OCI-LY3 (cell line): ENCODE measurements around the gene SPDEF.

Experiments
- H2AFZ ChIP-seq: fragments of 200-600, 300-600 bp; shearing (Covaris generic); 2 replicates; pipeline ENCODE4 v1.6.0; 2014; ENCODE audit warnings: antibody characterized with exemption, low read depth, low read length
- H3K27ac ChIP-seq: fragments of 200-600, 300-600 bp; sonication (generic); 2 replicates; pipeline ENCODE4 v1.5.1; 2014; ENCODE audit warnings: mild to moderate bottlenecking, low read length, moderate library complexity, mixed read lengths
- H3K27me3 ChIP-seq: fragments of 200-600, 300-600 bp; sonication (generic); 2 replicates; pipeline ENCODE4 v1.6.1; 2014; ENCODE audit warnings: low read depth, low read length, mixed read lengths
- H3K36me3 ChIP-seq: fragments of 200-600, 300-600 bp; sonication (generic); replicated peaks from 2 replicates; pipeline ENCODE3; 2014; ENCODE audit warnings: low read depth, low read length, mixed read lengths
- H3K4me1 ChIP-seq: fragments of 300-600, 200-600 bp; sonication (generic); 2 replicates; pipeline ENCODE4 v1.6.1; 2014; ENCODE audit warnings: low read length, mixed read lengths
- H3K4me2 ChIP-seq: fragments of 200-600, 300-600 bp; sonication (generic); 2 replicates; pipeline ENCODE4 v1.6.1; 2014; ENCODE audit warnings: low read length, mixed read lengths
- H3K4me3 ChIP-seq: fragments of 300-600, 200-600 bp; sonication (generic); 2 replicates; pipeline ENCODE4 v1.5.1; 2014; ENCODE audit warnings: antibody characterized with exemption, mild to moderate bottlenecking, low read length, moderate library complexity
- H3K79me2 ChIP-seq: fragments of 300-600, 200-600 bp; shearing (Covaris generic); 2 replicates; pipeline ENCODE4 v1.6.1; 2014; ENCODE audit warnings: mild to moderate bottlenecking, low read length, mixed read lengths
- H3K9ac ChIP-seq: fragments of 300-600, 200-600 bp; shearing (Covaris generic); 2 replicates; pipeline ENCODE4 v1.6.0; 2014; ENCODE audit warnings: mild to moderate bottlenecking, low read length, moderate library complexity
- H3K9me3 ChIP-seq: fragments of 200-600, 300-600 bp; shearing (Covaris generic); 2 replicates; pipeline ENCODE4 v1.6.1; 2014; ENCODE audit warnings: low read length, mixed read lengths; ENCODE audit not compliant: insufficient read depth
- H4K20me1 ChIP-seq: fragments of 200-600, 300-600 bp; sonication (generic); 2 replicates; pipeline ENCODE4 v1.6.1; 2016; ENCODE audit warnings: low read length, mixed read lengths; ENCODE audit not compliant: insufficient read depth
- CTCF ChIP-seq: fragments of 200-600, 300-600 bp; sonication (generic); IDR thresholded peaks from 2 replicates; pipeline ENCODE4 v1.5.1; 2014; ENCODE audit warnings: antibody characterized with exemption, low read length, low read depth
- EZH2phosphoT487 ChIP-seq: fragments of 200-600 bp; shearing (Covaris generic); IDR thresholded peaks from 2 replicates; pipeline ENCODE4 v1.6.1; 2018; ENCODE audit warnings: antibody characterized with exemption, mixed run types, low read depth

SPDEF gene

DNA sequence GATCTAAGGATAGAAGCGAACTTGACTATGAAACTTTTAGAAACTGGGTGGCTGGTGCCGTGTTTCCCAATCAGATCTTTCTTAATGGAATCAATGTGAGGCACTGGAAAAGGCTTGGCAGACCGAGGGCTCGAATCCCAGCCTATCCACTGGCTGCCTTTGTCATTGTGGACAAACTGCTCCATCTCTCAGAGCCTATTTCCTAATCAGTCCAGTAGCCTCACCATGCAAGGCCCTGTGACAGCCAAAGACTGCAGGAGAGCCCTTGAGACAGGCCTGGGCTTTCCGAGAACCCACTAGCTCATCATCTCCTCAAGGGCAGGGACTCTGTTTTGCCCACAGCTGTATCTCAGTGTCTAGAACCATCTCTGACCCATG, 43.4 kb downstream of the SPDEF start:
- Histone ChIP-seq H3K4me1 (no peaks in the 10 kb centered on the region), H3K4me2 (no peak overlapping the region), H3K27me3 (no peaks in the 10 kb centered on the region), H3K4me3 (no peak overlapping the region), H3K79me2 (no peaks in the 10 kb centered on the region), H4K20me1 (no peaks in the 10 kb centered on the region), H3K27ac (no peak overlapping the region), H2AFZ (no peak overlapping the region), H3K9me3 (no peaks in the 10 kb centered on the region), H3K36me3 (no peaks in the 10 kb centered on the region), H3K9ac (no peak overlapping the region)
- no peak for TF ChIP-seq EZH2phosphoT487
- no peak for TF ChIP-seq CTCF

DNA sequence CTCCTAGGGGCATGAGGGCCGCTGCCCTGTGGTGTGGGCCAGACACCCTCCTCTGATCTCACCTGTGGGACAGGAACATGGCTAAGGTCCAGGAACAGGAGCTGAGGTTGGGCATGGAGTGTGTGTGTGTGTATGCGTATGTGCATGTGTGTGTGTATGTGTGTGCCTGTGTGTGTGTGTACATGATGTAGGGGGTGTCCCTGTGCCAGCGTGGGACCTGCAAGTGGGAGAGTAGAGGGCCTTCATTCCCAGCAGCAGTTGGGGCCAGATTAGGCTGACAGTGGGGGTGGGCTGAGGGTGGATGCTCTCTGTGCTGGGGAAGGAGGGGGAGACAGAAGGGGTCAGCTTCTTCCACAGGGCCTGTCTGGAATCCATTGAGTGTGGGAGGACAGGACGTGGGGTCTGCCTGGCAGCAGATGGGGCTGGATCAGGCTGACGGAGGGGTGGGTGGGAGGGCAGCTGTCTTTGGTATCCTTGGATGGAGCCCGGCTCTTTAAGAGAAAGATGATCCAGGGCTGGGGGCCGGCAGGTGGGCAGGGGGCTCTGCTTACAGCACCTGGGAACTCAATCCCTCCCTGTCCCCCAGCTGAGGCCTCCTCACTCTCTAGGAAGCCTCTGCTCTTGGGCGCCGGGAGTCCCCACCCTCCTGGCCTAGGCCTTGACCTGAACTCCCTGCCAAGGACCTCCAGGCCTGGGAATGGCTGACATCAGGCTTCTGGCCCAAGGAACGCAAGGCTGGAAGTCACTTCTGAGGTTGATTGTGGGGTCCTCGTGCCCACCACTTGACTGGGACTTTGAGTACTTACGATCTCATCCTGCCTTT, 44.0 kb downstream of the SPDEF start:
- Histone ChIP-seq H4K20me1 (no peaks in the 10 kb centered on the region), H2AFZ (no peak overlapping the region), H3K4me1 (no peaks in the 10 kb centered on the region), H3K27me3 (no peaks in the 10 kb centered on the region), H3K27ac (no peak overlapping the region), H3K4me3 (no peak overlapping the region), H3K4me2 (no peak overlapping the region), H3K79me2 (no peaks in the 10 kb centered on the region), H3K9me3 (no peaks in the 10 kb centered on the region), H3K9ac (no peak overlapping the region), H3K36me3 (no peaks in the 10 kb centered on the region)
- TF ChIP-seq CTCF (no peak), EZH2phosphoT487 (no peak)

- H4K20me1 ChIP-seq = no peaks in the 10 kb centered on the region
- H3K9ac ChIP-seq = no peak overlapping the region
- no peak overlapping the region for H3K4me3 ChIP-seq
- H3K4me2 ChIP-seq = no peak overlapping the region
- H3K4me1 ChIP-seq = no peaks in the 10 kb centered on the region
- H3K79me2 ChIP-seq = no peaks in the 10 kb centered on the region
- no peak overlapping the region for H2AFZ ChIP-seq
- TF ChIP-seq CTCF = no peak
- no peak for TF ChIP-seq EZH2phosphoT487
- H3K27ac ChIP-seq = no peak overlapping the region
- no peaks in the 10 kb centered on the region for H3K27me3 ChIP-seq
- no peaks in the 10 kb centered on the region for H3K9me3 ChIP-seq
- no peaks in the 10 kb centered on the region for H3K36me3 ChIP-seq
Measured at GRCh38 chr6:34511214-34511914, 44.8 kb downstream of the SPDEF start.

DNA sequence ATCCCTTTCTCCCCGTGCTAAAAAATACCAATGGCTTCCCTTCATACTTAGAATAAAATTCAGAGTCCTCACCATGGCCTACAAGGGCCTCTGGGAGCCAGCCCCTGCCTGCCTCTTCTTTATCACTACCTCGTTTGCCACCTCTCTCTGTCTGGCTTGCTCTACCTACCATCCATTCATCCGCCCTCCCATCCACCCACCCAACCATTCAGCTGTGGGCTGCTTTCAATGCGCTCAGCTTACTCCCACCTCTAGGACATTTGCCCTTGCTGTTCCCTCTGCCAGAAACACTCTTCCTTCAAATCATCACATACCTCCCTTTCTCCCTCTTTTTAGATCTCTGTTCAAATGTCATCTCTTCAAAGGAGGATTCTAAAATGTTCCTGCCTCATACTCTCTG, 45.8 kb downstream of the SPDEF start:
- Histone ChIP-seq H3K4me1 (no peaks in the 10 kb centered on the region), H3K9me3 (no peaks in the 10 kb centered on the region), H3K4me2 (no peak overlapping the region), H2AFZ (no peak overlapping the region), H4K20me1 (no peaks in the 10 kb centered on the region), H3K27me3 (no peaks in the 10 kb centered on the region), H3K27ac (no peak overlapping the region), H3K79me2 (no peaks in the 10 kb centered on the region), H3K9ac (no peak overlapping the region), H3K36me3 (no peaks in the 10 kb centered on the region), H3K4me3 (no peak overlapping the region)
- no peak for TF ChIP-seq CTCF
- TF ChIP-seq EZH2phosphoT487 = no peak
